ENCODE data around the gene NPAS1.

The NPAS1 gene

DNA sequence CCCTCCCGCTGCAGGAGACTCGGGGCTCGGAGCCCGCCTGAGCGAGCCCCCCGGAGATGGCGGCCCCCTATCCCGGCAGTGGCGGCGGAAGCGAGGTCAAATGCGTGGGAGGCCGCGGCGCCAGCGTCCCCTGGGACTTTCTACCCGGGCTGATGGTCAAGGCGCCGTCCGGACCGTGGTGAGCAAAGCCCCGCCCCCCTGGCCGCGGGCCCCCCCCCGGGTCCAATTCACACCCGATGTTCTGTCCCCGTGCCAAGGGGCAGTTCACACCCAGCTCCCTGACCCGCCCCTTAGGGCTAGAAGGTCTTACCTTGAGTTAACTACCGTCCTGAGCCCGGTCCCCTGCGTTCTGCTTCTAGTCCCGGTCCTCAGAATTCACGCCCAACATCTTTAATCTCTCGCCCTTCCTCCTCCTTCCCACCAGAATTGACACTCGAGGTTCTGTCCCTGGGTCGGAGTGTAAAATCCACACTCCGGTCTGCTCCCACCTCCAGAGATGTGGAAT, 1.4 kb downstream of the NPAS1 start:
- no peak for DNase-seq (ENCODE audit: low read depth)

DNA sequence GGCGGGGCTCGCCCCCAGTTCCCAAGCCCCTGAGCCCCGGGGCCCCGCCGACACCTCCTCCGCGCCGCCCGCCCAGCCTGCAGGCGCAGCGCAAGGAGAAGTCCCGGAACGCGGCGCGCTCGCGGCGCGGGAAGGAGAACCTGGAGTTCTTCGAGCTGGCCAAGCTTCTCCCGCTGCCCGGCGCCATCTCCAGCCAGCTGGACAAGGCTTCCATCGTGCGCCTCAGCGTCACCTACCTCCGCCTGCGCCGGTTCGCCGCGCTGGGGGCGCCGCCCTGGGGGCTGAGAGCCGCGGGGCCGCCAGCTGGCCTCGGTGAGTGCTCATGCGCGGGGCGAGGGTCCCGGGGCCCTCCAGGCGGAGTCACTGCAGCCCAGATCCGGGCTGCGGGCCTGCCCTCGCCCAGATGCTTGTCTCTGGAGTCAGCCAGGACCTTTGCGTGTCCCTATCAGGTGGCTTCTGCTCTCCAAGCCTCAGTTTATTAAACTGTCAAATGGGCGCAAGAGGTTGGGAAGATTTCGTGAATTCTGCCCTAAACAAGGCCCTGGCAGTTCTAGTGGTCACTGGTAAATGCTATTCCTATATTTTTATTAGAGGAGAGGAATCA, 2.0 kb downstream of the NPAS1 start:
- DNase-seq (ENCODE audit: low read depth) = no peak

DNA sequence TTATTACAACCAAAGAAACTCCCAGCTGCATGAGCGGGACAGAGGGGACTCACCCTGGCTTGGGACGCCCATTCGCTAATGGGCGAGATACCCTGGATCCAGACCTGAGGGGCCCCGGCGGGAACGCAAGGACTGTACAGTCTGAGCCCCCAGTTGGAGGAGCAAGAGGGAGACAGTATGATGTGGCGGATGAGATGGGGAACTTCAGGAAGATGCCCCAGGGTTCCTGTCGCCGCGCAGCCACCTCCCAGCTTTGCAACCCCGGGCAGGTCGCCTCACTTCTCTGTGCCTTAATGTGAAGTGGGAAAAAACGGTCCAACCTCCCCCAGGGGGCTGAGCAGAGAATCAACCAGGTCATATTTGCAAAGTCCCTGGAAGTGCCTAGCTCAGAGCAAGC, 2.5 kb downstream of the NPAS1 start:
- no peak for DNase-seq (ENCODE audit: low read depth)

DNA sequence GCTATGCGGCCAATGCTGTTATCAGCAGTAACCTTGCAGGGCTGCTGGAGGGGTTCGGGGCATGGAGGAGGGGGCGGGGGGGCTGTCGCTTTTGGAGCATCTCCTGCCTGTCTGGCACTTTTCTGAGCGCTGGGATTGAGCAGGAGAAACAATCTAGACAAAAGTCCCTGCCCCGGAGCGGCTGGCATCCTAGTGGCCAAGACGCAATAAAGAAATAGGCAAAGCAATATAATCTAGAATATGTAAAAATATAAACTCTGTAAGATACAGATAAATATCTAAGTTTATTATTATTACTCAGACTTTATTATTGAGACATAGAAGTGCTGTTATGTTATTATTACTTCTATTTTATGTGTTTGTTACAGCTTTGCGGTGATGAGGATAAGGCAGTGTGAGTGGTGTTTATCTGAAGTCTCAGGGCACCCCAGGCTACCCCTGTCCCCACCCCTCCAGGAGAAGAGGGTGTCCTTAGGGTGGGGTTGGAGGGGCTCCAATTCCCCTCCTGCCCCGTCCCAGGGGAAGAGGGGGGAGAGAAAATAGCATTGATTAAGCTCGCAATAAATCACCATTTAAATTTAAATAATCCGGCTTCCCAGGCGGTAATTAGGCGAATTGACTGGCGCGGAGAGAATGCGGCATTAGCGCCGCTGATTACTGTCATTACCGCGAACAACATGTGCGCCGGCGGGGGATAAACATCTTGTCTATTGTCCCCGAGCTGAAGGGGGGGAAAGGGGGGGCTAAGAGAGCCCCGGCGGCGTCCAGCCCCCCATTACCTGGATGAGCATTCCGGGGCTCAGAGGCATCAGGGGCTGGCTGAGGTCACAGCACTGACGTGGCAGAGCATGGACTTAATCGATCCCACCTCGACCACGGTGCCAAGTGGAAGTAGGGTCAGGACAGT, 3.2 kb downstream of the NPAS1 start:
- DNase-seq (ENCODE audit: low read depth) = no peak

DNA sequence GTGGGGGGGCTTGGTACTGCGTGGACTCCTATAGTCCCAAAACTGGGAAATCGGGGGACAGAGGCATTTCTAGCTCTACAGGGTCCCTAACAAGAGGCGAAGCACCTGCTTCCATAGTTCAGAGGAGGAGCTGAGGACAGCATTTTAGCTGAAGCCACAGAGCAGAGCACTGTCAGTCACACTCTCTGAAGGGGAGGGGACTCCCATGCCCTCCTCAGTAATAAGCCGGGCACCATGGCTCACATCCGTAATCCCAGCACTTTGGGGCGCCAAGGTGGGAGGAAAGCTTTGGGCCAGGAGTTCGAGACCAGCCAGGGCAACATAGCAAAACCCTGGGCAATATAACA, 3.8 kb downstream of the NPAS1 start:
- no peak for DNase-seq (ENCODE audit: low read depth)

DNA sequence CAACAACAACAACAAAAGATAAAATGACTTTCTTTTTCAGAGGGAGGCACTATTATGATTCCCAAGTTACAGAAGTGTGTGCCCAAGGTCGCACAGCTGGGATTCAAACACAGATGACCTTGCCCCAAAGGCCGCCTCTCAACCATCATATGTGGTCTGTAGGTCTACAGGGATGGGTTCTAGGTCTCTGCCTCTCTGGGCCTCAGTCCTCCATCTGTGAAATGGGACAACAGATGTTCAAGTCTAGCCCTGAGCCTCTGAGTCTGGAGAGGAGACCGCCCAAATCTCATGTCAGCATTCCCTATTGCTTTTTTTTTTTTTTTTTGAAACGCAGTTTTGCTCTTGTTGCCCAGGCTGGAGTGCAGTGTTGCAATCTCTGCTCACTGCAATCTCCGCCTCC, 4.9 kb downstream of the NPAS1 start:
- DNase-seq (ENCODE audit: low read depth) = no peak

DNA sequence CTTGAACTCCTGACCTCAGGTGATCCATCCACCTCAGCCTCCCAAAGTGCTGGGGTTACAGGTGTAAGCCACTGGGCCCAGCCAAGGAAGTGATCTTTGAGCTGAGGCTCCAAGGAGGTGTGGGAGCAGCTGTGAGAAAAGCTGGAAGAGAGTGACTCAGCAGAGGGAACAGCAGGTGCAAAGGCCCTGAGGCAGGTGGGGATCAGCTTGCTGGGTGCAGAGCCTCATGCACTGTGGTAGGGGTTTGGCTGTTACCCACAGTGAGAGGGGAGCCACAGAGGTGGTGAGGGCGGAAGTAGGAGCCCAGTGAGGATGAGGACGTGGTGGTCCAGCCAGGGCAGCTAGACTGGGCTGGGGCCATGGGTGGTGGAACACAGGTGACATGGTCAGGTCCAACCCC, 6.5 kb downstream of the NPAS1 start:
- no peak for DNase-seq (ENCODE audit: low read depth)

DNA sequence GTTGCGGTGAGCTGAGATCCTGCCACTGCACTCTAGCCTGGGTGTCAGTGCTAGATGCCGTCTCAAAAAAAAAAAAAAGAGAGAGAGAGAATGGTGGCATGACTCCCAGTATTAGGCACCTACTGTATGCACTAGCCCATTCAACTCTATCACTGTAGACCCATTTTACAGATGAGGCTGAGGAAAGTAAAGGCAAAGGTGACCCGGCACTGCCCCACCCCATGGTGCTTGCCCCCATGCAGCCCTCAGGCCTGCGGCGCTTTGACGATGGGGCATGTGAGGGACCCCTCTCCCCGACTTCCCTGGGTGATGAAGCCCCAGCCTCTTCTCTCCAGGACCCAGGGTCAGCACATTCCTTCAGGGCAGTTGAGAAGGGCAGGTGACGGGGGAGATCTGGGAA, 7.3 kb downstream of the NPAS1 start:
- DNase-seq (ENCODE audit: low read depth) = no peak

DNA sequence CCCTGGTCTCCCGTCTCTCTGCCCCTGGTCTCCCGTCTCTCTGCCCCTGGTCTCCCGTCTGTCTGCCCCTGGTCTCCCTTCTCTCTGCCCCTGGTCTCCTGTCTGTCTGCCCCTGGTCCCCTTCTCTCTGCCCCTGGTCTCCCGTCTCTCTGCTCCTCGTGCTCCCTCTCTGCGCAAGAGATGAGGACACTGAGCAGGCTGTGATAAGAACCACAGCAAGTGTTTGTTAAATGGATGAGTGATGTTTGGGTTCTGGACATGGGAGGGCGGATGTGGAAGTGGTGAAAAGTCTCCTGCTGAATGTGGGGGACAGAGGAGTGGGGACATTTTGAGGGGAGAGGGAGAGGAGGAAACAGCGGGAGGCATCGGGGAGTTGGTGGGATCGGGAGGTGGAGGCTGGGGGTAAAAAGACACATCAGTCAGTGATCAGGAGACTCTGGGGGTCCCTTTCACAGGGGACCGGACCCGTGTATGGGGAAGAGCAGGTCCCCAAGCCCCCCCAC, 8.0 kb downstream of the NPAS1 start:
- DNase-seq (ENCODE audit: low read depth) = no peak

DNA sequence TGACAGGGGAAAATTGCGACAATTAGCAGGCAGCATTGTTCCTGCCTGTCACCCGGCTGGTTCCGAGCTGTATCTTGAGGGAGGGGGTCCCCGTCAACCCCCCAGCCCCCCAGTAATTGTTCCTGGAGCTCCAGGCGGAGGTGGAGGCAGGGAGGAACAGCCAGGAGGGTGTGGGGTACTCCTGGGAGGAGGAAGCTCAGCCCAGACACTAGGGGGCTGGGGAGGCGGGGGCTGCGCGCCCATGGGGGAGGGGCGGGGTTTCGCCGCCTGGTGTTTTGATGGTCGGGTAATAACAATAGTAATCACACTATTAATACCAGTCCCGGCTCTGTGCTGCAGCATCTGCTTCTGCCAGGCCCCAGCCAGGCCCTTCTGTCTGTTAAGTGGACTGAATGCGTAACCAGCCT, 8.6 kb downstream of the NPAS1 start:
- DNase-seq (ENCODE audit: low read depth) = no peak

DNA sequence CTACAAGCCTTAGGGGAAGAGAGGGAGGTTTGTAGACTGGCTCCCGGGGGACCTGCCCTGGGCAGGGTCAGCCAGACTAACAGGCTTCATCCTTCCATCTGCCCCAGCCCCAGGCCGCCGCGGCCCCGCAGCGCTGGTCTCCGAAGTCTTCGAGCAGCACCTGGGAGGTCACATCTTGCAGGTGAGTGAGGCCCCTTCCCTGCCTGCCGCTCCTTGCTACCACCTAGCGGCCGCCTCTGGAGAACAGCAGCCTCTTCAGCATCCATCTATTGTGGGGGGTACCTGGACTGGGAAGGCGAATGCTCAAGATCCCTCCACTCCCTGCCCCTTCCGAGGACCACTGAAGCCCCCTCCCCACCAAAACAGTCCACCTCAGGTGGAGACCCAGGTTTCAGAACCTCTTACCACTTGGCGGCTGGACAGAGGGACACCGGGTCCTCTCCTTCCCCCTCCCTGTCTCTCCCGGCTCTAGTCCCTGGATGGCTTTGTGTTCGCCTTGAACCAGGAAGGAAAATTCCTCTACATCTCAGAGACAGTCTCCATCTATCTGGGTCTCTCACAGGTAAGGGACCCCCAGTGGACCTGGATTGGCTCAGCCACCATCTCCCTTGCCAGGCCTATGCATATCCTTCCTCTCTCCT, 12.7 kb downstream of the NPAS1 start:
- DNase-seq (ENCODE audit: low read depth) = peak; percentile 42

DNA sequence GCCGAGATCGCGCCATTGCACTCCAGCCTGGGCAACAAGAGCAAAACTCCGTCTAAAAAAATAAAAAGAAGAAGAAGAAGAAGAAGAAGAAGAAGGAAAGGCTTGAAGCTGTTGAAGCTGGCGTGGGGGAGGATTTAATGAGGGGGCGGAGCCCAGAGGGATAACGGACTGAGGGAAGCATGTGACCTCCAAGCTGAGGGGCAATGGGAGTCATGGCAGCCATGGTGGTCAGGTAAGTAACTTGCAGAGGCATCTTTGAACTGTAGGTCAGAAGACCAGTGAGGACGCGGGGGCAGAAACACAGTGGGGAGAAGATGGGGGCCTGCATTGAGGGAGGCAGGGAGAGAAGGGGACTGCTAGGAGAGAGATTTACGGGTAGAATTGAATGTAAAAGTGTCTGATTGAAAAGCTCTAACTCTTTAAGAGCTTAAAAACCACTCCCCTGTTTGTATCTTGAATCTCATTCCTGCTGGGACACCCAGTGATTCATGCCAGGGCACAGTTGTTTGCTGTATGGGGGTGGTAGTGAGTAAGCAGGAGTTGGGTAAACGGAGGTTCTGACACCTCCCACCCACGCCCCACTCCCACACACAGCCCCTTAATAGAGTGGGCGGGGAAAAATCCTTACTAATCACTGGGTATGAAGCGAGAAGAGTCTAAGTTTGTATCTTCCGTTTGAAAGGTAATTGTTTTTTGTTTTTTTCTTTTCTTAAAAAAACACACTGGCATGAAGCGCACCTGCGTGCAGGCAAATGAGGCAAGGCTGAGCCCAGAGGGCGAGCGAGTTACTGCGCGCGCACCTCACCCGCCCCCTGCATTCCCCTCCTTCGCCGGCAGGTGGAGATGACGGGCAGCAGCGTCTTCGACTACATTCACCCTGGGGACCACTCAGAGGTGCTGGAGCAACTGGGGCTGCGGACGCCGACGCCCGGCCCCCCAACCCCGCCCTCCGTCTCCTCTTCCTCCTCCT, 15.8 kb downstream of the NPAS1 start:
- DNase-seq (ENCODE audit: low read depth) = peak; percentile 90

DNA sequence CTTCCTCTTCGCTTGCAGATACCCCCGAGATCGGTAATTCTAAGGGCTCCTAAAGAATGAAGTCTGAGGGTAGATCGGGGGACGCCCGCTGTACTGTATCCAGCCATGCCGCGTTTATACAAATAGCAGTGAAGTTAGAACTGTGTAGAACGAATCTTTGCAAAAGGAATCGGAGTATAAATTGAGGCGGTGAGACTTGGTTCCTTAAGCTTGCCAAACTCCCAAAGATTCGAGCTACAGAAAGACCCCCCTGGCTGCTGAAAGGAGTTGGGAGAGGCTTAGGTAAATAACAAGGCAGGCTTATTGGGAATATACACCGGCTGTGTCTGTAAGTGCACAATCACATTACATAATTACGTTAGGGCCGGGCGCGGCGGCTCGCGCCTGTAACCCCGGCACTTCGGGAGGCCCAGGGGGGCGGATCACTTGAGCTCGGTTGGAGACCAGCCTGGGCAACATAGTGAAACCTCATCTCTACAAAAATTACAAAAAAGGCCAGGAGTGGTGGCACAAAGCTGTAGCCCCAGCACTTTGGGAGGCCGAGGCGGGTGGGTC, 16.5 kb downstream of the NPAS1 start:
- peak; percentile 15 for DNase-seq (ENCODE audit: low read depth)

DNA sequence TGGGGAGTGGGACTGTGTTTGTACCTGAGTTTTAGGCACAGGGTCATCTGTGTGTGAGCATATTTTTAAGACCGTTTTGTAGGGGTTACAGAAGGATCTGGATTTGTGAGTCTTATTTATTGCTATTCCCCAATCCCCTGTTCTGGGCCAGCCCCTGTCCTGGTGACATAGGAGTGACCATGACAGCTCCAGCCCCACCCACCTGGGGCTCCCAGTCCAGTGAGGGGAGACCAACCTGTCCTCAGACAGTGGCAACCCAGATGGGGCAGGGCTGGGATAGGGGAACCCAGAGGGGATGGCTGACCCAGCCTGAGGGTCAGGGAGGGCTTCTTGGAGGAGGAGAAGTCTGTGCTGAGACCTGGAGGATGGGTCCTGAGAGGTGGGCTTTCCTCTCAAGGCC, 18.1 kb downstream of the NPAS1 start:
- DNase-seq (ENCODE audit: low read depth) = no peak

DNA sequence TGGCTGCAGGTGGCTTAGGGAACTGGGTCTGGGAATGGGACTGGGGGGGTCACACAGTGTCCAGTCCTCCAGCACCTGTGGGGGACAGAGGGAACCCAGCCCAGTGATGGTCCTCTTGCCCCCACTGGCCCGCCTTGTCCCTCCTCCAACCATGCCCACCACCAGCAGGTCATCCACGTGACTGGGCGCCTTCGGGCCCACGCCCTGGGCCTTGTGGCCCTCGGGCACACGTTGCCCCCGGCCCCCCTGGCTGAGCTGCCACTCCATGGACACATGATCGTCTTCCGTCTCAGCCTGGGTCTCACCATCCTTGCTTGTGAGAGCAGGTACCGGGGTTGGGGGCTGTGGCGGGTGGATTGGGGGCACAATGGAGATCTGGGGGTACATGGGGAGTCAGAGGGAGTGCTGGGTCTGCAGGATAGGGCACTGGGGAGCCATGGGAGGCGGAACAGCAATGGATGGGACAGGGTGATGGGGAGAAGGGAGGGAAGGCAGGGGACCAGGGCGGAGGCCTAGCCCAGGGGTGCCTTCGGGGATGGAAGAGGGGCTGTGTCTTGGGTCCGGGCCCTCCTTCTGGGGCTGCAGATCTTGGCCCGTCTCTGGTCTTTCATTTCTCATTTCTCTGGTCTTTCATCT, 19.7 kb downstream of the NPAS1 start:
- DNase-seq (ENCODE audit: low read depth) = no peak

DNA sequence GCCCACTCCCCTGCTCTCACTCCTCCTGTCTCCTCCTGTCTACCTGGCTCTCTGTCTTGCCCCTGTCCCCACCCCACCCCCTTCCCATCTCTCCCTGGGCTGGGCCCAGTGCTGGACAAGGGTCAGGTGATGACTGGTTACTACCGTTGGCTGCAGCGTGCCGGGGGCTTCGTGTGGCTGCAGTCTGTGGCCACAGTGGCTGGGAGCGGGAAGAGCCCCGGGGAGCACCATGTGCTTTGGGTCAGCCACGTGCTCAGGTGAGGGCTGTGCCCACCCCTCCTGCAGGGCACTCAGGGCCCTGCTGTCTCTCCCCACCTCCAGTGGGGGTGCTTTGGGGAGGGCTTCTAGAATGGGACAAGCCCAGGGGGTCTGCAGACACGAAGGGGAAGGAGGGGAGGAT, 21.2 kb downstream of the NPAS1 start:
- no peak for DNase-seq (ENCODE audit: low read depth)

DNA sequence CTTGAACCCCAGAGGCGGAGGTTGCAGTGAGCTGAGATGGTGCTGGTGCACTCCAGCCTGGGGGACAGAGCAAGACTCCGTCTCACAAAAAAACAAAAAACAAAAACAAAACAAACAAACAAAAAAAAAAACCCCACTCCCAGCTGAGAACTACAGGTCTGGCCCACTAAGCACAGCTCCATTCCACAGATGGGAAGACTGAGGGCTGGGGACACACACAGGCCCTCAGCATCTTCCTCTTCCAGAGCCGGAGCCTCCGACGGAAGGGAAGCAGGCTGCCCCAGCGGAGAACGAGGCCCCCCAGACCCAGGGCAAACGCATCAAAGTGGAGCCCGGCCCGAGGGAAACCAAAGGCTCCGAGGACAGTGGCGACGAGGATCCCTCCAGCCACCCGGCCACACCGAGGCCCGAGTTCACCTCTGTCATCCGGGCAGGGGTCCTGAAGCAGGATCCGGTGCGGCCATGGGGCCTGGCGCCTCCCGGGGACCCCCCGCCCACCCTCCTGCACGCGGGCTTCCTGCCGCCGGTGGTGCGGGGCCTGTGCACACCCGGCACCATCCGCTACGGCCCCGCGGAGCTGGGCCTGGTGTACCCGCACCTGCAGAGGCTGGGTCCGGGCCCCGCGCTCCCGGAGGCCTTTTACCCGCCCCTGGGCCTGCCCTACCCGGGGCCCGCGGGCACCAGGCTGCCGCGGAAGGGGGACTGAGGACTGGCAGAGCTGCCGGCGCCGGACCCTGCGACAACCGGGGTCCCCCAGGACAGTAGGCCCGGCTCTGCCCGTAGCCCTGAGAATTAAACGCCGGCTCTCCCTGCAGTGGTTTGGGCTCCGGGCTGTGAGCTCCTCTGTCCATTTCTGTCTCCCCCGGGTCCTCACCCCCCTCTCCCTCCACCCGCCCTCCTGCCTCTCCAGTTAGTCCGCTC, 25.6 kb downstream of the NPAS1 start:
- no peak for DNase-seq (ENCODE audit: low read depth)

DNA sequence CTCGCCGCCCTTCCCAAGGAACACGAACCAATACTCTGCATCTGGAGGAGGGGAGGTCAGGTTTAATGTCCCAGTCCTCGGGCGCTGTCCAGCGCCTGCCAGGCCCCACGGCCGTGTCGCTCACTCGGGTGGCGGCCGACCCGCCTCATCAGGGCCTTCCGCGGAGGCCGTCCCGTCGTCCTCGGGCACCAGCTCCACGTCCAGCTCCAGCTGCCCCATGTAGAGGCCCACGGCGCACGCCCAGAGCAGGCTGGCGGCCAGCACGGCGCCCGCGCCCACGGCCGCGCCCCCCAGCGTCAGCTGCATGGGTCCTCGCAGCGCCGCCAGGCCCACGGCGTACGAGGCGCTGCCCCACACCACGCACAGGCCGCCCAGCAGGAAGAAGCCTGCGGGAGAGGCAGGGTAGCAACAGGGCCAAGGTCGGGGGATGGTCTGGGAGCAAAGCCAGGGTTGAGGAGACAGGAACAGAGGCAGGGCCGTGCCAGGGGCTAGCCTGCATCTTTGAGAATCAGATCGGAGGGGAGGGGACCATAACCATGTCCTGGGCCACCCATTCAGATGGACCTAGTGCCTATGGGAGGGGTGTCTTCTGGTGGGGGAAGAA, 26.3 kb downstream of the NPAS1 start:
- DNase-seq (ENCODE audit: low read depth) = no peak

DNA sequence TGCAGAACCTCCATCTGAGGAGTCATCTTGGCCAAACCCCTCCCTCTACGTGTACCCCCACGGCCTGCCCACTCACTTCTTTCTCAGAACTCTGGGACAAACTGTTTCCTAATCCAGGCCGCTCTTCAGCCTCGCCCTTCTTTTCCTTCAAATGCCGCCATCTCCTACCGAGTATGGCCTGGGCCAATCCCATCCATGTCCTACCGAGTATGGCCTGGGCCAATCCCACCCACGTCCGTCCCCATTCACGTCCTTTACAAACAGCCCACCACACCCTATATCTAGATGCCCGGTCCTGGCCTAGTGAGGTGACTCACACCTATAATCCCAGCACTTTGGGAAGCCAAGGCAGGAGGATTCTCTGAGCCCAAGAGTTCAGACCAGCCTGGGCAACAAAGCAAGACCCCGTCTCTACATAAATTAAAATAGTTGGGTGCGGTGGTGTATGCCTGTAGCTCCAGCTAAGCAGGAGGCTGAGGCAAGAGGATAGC, 27.7 kb downstream of the NPAS1 start:
- DNase-seq (ENCODE audit: low read depth) = no peak
